ENCODE data around the gene CELA2B.
"Not testable (repeated sequence)": the region's sequence is repeated elsewhere in the genome, so short reads cannot be mapped to it uniquely, and the experiment has no call there.

Gene CELA2B

GRCh38 chr1:15459771-15460707 is 15.9 kb upstream of the CELA2B start:
- Histone ChIP-seq H3K4me1 (ENCODE audit: control insufficient read depth in 1 of 2, insufficient read depth in 1 of 2, low read depth in 1 of 2, low read length in 1 of 2) (peaks cover 5 to 7% of the 10 kb centered on the region in 2 experiments), H3K27me3 (no peaks in the 10 kb centered on the region), H3K4me3 (ENCODE audit: low read depth in 1 of 2, low read length in 1 of 2) (no peak overlapping the region), H3K9me3 (no peaks in the 10 kb centered on the region), H3K36me3 (no peaks in the 10 kb centered on the region), H3K27ac (no peak overlapping the region)
- TF ChIP-seq CTCF (IDR thresholded peaks at IDR 0.05): no peak

GRCh38 chr1:15460708-15461095 is 15.2 kb upstream of the CELA2B start:
- H3K36me3 ChIP-seq: no peaks in the 10 kb centered on the region
- no peak overlapping the region for H3K4me3 ChIP-seq (ENCODE audit: low read depth in 1 of 2, low read length in 1 of 2)
- no peaks in the 10 kb centered on the region for H3K27me3 ChIP-seq
- no peak overlapping the region for H3K27ac ChIP-seq
- no peaks in the 10 kb centered on the region for H3K9me3 ChIP-seq
- TF ChIP-seq CTCF (IDR thresholded peaks at IDR 0.05): no peak
- peaks cover under 1 to 2% of the 10 kb centered on the region in 2 experiments for H3K4me1 ChIP-seq (ENCODE audit: control insufficient read depth in 1 of 2, insufficient read depth in 1 of 2, low read depth in 1 of 2, low read length in 1 of 2)

DNA sequence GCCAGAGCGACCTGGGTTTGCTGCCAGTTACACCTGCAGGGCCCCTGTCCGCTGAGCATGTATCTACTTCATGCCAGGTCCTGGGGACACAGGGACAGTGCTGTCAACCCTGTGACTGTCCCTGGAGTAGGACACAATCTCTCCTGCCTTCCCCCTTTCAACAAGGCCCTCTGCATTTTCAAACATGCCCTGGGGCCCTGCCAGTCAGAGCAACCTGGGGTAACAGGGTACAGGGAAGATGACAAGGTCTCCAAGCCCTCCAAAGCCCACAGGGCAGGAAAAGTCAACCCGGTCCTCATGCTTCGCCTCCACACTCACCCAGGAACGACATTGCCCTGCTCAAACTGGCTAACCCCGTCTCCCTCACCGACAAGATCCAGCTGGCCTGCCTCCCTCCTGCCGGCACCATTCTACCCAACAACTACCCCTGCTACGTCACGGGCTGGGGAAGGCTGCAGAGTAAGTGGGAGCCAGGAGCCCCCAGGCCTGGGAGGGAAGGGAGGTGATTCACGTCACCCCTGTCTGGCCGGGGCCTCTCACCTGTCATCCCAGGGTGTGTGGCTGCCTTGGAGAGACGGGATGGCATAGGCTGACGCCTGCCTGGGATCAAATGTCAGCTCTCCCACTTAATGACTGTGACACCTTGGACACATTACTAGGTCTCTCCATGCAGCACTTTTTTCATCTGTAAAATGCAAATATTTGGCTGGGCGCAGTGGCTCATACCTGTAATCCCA is 12.7 kb upstream of the CELA2B start:
- not testable (repeated sequence) for H3K4me3 ChIP-seq (ENCODE audit: low read depth in 1 of 2, low read length in 1 of 2); H3K36me3 ChIP-seq; H3K27me3 ChIP-seq; H3K27ac ChIP-seq; H3K9me3 ChIP-seq; H3K4me1 ChIP-seq (ENCODE audit: control insufficient read depth in 1 of 2, insufficient read depth in 1 of 2, low read depth in 1 of 2, low read length in 1 of 2)

DNA sequence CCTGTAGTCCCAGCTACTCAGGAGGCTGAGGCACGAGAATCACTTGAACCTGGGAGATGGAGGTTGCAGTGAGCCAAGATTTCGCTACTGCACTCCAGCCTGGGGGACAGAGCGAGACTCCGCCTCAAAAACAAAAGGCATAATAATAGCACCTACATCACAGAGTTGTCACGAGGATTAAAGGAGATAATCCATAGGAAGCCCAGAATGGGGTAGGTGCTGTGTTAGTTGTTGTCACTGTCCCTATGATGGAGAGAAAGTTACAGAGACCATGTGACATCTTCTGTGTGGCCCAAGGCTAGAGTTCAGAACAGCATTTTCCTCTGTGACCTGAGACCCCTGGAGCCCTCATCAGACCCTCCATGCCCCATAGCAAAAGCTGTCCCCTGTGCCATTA is 12.0 kb upstream of the CELA2B start:
- H3K4me3 ChIP-seq (ENCODE audit: low read depth in 1 of 2, low read length in 1 of 2); H3K9me3 ChIP-seq; H3K27ac ChIP-seq; H3K36me3 ChIP-seq; H3K27me3 ChIP-seq; H3K4me1 ChIP-seq (ENCODE audit: control insufficient read depth in 1 of 2, insufficient read depth in 1 of 2, low read depth in 1 of 2, low read length in 1 of 2): not testable (repeated sequence)

GRCh38 chr1:15465674-15466073 is 10.2 kb upstream of the CELA2B start:
- H3K9me3 ChIP-seq: no peaks in the 10 kb centered on the region
- H3K27ac ChIP-seq: no peak overlapping the region
- no peak for TF ChIP-seq CTCF (IDR thresholded peaks at IDR 0.05)
- H3K4me1 ChIP-seq (ENCODE audit: control insufficient read depth in 1 of 2, insufficient read depth in 1 of 2, low read depth in 1 of 2, low read length in 1 of 2): no peaks in the 10 kb centered on the region
- H3K4me3 ChIP-seq (ENCODE audit: low read depth in 1 of 2, low read length in 1 of 2): no peak overlapping the region
- H3K27me3 ChIP-seq: no peaks in the 10 kb centered on the region
- no peaks in the 10 kb centered on the region for H3K36me3 ChIP-seq

DNA sequence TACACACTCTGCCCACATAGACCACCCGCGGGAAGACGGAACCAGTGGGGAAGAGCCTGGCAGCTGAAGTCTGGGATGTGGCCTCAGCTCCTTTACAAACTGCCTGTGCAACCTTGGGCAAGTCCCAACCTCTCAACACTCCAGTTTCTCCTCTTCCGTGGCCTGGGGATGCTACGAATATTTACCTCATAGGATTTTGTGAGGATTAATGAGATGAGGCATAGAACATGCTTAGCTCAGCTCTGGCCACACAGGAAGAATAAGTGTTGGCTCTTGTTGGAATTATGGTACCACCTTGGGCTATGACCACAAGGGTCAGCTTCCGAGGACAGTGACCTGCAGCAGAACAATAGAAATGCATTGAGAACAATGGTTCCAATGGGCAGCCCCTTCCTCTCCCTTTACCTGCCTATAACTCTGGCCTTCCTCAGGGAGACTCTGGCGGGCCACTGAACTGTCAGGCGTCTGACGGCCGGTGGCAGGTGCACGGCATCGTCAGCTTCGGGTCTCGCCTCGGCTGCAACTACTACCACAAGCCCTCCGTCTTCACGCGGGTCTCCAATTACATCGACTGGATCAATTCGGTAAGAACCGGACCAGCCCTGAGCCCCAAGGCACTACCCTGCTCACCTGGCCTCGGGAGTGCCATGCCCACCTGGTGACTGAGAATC is 8.8 kb upstream of the CELA2B start:
- H3K4me3 ChIP-seq (ENCODE audit: low read depth in 1 of 2, low read length in 1 of 2); H3K9me3 ChIP-seq; H3K27me3 ChIP-seq; H3K36me3 ChIP-seq; H3K27ac ChIP-seq; H3K4me1 ChIP-seq (ENCODE audit: control insufficient read depth in 1 of 2, insufficient read depth in 1 of 2, low read depth in 1 of 2, low read length in 1 of 2): not testable (repeated sequence)
